Smooth muscle cell (in vitro differentiated cells): ENCODE measurements around the gene MOB3B. TPM values are rescaled to one million over a fixed set of nuclear protein-coding genes. Genes with fewer than 3 reads are reported as not detected.

Experiments used
- DNase-seq: peaks from one replicate; lab custom pipeline; 2025; ENCODE audit not compliant: unreplicated experiment; lab: John Stamatoyannopoulos, UW
- H2AFZ ChIP-seq: fragments of 200-600 bp; sonication (generic); 2 replicates; pipeline ENCODE4 v1.6.0; 2016; ENCODE audit warnings: antibody characterized with exemption, low read depth, mild to moderate bottlenecking
- H3F3A ChIP-seq: fragments of 200-600 bp; sonication (generic); 2 replicates; pipeline ENCODE4 v1.6.0; 2017; ENCODE audit warnings: antibody characterized with exemption, low read depth
- H3K27ac ChIP-seq: fragments of 200-600 bp; sonication (generic); 2 replicates; pipeline ENCODE4 v1.5.1; 2016; ENCODE audit warnings: low read depth, mild to moderate bottlenecking
- H3K27me3 ChIP-seq: fragments of 200-600 bp; sonication (generic); 2 replicates; pipeline ENCODE4 v1.6.1; 2016; ENCODE audit warnings: low read depth, mild to moderate bottlenecking
- H3K36me3 ChIP-seq: fragments of 200-600 bp; sonication (generic); 2 replicates; pipeline ENCODE4 v1.5.1; 2016; ENCODE audit warnings: low read depth
- H3K4me1 ChIP-seq: fragments of 200-600 bp; sonication (generic); 2 replicates; pipeline ENCODE4 v1.5.1; 2016; ENCODE audit warnings: low read depth
- H3K4me2 ChIP-seq: fragments of 200-600 bp; sonication (generic); 2 replicates; pipeline ENCODE4 v1.6.0; 2016; ENCODE audit warnings: mild to moderate bottlenecking
- H3K4me3 ChIP-seq: fragments of 200-600 bp; sonication (generic); 2 replicates; pipeline ENCODE4 v1.5.1; 2016; ENCODE audit warnings: mild to moderate bottlenecking
- H3K79me2 ChIP-seq: fragments of 200-600 bp; sonication (generic); 2 replicates; pipeline ENCODE4 v1.6.0; 2016; ENCODE audit warnings: low read depth, mild to moderate bottlenecking
- H3K9ac ChIP-seq: fragments of 200-600 bp; sonication (generic); 2 replicates; pipeline ENCODE4 v1.6.0; 2016; ENCODE audit warnings: low read depth
- H3K9me3 ChIP-seq: fragments of 200-600 bp; sonication (generic); replicated peaks from 2 replicates; pipeline ENCODE4 v1.5.1; 2016; ENCODE audit warnings: low read depth
- H4K20me1 ChIP-seq: fragments of 200-600 bp; sonication (generic); 2 replicates; pipeline ENCODE4 v1.6.0; 2016; ENCODE audit warnings: low read depth
- WGBS: methylation state at CpG from one replicate; pipeline ENCODE4 v1.1.7; 2016; ENCODE audit warnings: low lambda C conversion rate; 5-methylcytosine and 5-hydroxymethylcytosine counted together
- polyA plus RNA-seq: library from polyadenylated mRNA; unstranded; fragments of >200 nt; fragmentation: Nextera tagmentation; extraction: Ambion mirVana; gene quantifications from 2 replicates; pipeline ENCODE4 v1.2.1, GENCODE V29; 2016
- total RNA-seq: library from RNA; depleted of rRNA; stranded (reverse); fragments of >200 nt; gene quantifications from 2 replicates; pipeline ENCODE4 v1.2.3, GENCODE V29; 2014
- TF ChIP-seq, protein P1 (sequence below): fragments of 200-600 bp; sonication (generic); IDR thresholded peaks from 2 replicates; pipeline ENCODE4 v1.5.1; 2017; ENCODE audit warnings: borderline replicate concordance, mild to moderate bottlenecking, antibody characterized with exemption; ENCODE audit not compliant: insufficient read depth, poor library complexity, severe bottlenecking

Gene MOB3B
- total and polyA plus RNA-seq, 2 experiments from 2014 or later = 1.7 to 5.8 TPM

DNA sequence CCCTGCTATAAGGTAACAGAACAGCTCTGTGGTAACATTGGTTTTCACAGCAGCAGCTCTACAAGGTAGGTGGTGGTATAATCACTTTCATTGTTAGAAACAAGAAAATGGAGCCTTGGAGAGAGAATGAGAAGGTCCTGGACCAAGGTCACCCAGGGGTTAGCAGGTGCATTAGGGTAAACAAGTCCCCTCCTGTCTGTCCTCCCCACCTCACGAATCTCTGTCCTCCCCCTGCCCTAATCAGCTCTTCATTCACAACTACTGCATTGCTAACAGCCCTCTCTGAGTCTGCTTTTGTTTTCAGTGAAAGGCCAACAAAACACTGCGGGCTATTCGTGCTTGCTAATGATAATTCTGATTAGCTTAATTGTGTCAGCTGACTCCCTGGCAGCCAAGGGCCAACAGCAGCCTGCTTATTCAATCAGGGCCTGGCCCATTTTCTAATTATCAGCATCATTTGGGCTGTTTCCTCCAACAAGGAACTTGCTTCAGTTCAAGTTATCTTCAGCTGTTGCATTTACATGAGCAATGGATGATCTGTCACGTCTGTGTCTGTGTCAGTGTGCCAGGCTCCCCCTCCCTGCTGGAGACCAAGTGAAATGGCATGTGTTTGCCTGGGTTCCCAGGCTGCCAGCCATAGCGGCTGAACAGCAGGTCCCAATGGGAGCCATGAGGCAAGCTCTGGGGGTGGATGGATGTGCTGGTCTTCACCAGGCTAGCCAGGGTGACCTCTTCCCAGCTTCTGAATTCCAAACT, 176.0 kb downstream of the MOB3B start:
- DNase-seq = no peak
- no peak overlapping the region for H2AFZ ChIP-seq
- no peaks in the 10 kb centered on the region for H3K27me3 ChIP-seq
- H3K4me3 ChIP-seq = no peak overlapping the region
- 57% methylated on average over 5 of the region's 5 CpGs for WGBS
- H4K20me1 ChIP-seq = no peaks in the 10 kb centered on the region
- H3K27ac ChIP-seq = no peak overlapping the region
- no peak overlapping the region for H3K9ac ChIP-seq
- no peak overlapping the region for H3K4me2 ChIP-seq
- TF ChIP-seq, protein P1, sequence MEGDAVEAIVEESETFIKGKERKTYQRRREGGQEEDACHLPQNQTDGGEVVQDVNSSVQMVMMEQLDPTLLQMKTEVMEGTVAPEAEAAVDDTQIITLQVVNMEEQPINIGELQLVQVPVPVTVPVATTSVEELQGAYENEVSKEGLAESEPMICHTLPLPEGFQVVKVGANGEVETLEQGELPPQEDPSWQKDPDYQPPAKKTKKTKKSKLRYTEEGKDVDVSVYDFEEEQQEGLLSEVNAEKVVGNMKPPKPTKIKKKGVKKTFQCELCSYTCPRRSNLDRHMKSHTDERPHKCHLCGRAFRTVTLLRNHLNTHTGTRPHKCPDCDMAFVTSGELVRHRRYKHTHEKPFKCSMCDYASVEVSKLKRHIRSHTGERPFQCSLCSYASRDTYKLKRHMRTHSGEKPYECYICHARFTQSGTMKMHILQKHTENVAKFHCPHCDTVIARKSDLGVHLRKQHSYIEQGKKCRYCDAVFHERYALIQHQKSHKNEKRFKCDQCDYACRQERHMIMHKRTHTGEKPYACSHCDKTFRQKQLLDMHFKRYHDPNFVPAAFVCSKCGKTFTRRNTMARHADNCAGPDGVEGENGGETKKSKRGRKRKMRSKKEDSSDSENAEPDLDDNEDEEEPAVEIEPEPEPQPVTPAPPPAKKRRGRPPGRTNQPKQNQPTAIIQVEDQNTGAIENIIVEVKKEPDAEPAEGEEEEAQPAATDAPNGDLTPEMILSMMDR = no peak
- H3K4me1 ChIP-seq = peaks cover 9% of the 10 kb centered on the region
- H3K9me3 ChIP-seq = no peaks in the 10 kb centered on the region
- H3F3A ChIP-seq = no peaks in the 10 kb centered on the region
- no peaks in the 10 kb centered on the region for H3K36me3 ChIP-seq
- H3K79me2 ChIP-seq = no peaks in the 10 kb centered on the region

DNA sequence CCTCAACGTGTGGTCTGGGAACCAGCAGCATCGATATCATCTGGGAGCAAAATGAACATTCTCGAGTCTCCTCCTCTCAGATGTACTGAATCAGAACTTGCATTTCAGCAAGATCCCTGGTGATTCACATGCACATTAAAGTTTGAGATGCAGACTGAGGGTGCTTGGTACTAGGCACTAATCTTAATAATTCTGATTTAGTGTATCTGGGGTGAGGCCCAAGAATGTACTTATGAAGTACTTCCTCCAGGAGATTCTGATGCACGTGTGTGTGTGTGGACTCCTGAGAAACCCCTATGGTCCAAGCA, 176.5 kb downstream of the MOB3B start:
- H2AFZ ChIP-seq = no peak overlapping the region
- no peaks in the 10 kb centered on the region for H3F3A ChIP-seq
- no peaks in the 10 kb centered on the region for H3K36me3 ChIP-seq
- H3K79me2 ChIP-seq = no peaks in the 10 kb centered on the region
- TF ChIP-seq, protein P1 = no peak
- no peak overlapping the region for H3K9ac ChIP-seq
- peaks cover 9% of the 10 kb centered on the region for H3K4me1 ChIP-seq
- H3K27ac ChIP-seq = no peak overlapping the region
- H3K4me2 ChIP-seq = no peak overlapping the region
- no peaks in the 10 kb centered on the region for H3K9me3 ChIP-seq
- WGBS = 87% methylated on average over 4 of the region's 4 CpGs
- H4K20me1 ChIP-seq = no peaks in the 10 kb centered on the region
- no peak overlapping the region for H3K4me3 ChIP-seq
- no peak for DNase-seq
- no peaks in the 10 kb centered on the region for H3K27me3 ChIP-seq

DNA sequence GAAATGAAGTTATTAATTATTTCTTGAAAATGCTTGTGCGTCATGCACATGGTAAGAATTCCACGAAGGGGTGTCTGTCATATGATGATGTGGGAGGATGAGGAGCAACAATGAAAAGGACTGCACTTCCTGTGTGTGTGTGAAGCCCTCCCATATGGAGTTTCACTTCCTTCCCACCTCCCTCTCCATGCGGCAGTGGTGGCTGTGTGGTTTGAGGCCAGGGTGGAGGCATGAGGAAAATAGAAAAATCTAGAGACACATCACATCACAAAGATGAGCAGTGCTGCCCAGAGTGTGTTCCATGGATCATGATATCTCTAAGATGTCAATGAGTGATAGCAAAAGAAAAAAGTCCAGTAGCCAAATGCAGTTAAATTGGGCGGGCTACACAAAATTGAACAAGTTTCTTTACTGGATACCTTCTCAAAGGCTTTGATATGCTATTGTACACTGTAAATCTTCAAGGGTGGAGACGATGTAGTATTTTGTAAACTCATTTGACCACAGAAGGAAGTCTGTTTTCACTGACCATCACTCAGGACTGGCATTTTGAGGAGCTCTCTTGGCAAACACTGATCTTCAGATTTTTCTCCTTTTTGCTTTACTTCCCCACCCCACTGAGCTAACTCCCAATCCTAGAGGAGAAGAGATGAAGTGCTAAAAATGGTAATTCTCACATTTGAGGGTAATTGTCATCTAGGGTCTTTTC, 177.0 kb downstream of the MOB3B start:
- Histone ChIP-seq H2AFZ (no peak overlapping the region), H3K4me3 (no peak overlapping the region), H4K20me1 (no peaks in the 10 kb centered on the region), H3K4me1 (peaks cover 9% of the 10 kb centered on the region), H3K9ac (no peak overlapping the region), H3K27me3 (no peaks in the 10 kb centered on the region), H3K9me3 (no peaks in the 10 kb centered on the region), H3F3A (no peaks in the 10 kb centered on the region), H3K27ac (no peak overlapping the region), H3K79me2 (no peaks in the 10 kb centered on the region), H3K36me3 (no peaks in the 10 kb centered on the region), H3K4me2 (no peak overlapping the region)
- WGBS = 92% methylated on average over 5 of the region's 5 CpGs
- TF ChIP-seq, protein P1 = no peak
- no peak for DNase-seq
